Measurements from ENCODE around the gene ICOSLG. TPM values are rescaled to one million over a fixed set of nuclear protein-coding genes. Genes with fewer than 3 reads are reported as not detected.
"Not testable (repeated sequence)": the region's sequence is repeated elsewhere in the genome, so short reads cannot be mapped to it uniquely, and the experiment has no call there.

ICOSLG gene
- total RNA-seq, 5 donors from 2014 or later (not counting 1 experiment from before 2014, with no cell fraction given), result 7.9 to 16.7 (median 10.1) TPM

- H3K9me3 Mint-ChIP-seq, result no peaks in the 10 kb centered on the region
- Histone ChIP-seq H3K27ac (ENCODE audit: low read length) (no peak within 1 kb of the TSS), H3K4me1 (ENCODE audit: control insufficient read depth in 1 of 2, extremely low read depth in 1 of 2, insufficient read depth in 2 of 2, low read length in 2 of 2) (peaks cover 0 to 2% of the 10 kb centered on the region in 2 experiments), H3K9me3 (no peaks in the 10 kb centered on the region), H3K27me3 (replicated peaks in 1 of 2; ENCODE audit: control insufficient read depth in 2 of 2, extremely low read depth in 1 of 2, insufficient read depth in 2 of 2, low read length in 1 of 2) (peaks cover 0 to 33% of the 10 kb centered on the region in 2 experiments), H3K4me3 (ENCODE audit: control insufficient read depth in 1 of 2, extremely low read depth in 1 of 2, low read length in 1 of 2) (no peak within 1 kb of the TSS), H3K36me3 (ENCODE audit: control insufficient read depth in 2 of 2, extremely low read depth in 1 of 2, insufficient read depth in 1 of 2, low read length in 1 of 2) (no peaks in the 10 kb centered on the region)
- ChIA-PET CTCF (no interaction called here), POLR2A (no interaction called here)
- peaks cover 0 to 8% of the 10 kb centered on the region in 2 donors for H3K27me3 Mint-ChIP-seq
- no peak within 1 kb of the TSS for H3K27ac Mint-ChIP-seq
- ATAC-seq (replicated peaks in 1 of 4), result no peak
- no peaks in the 10 kb centered on the region for H3K36me3 Mint-ChIP-seq
- no peak for DNase-seq
- H3K4me3 Mint-ChIP-seq, result no peak within 1 kb of the TSS
- WGBS (ENCODE audit: insufficient coverage), result 76% methylated on average over 49 of the region's 56 CpGs
- H3K4me1 Mint-ChIP-seq, result peaks cover under 1 to 8% (median 4%) of the 10 kb centered on the region in 3 donors
These were observed 44.6 kb upstream of the ICOSLG start, which contains the start of gene AIRE for GRCh38 chr21:44285138-44285992. Gene AIRE, plus strand, starts transcription at chr21:44285876. Its CDS starts 131 bp downstream, at chr21:44286007.

- Histone ChIP-seq H3K4me1 (ENCODE audit: control insufficient read depth in 1 of 2, extremely low read depth in 1 of 2, insufficient read depth in 2 of 2, low read length in 2 of 2) (peaks cover 0 to 2% of the 10 kb centered on the region in 2 experiments), H3K9me3 (no peaks in the 10 kb centered on the region), H3K27me3 (replicated peaks in 1 of 2; ENCODE audit: control insufficient read depth in 2 of 2, extremely low read depth in 1 of 2, insufficient read depth in 2 of 2, low read length in 1 of 2) (peaks cover 0 to 35% of the 10 kb centered on the region in 2 experiments), H3K4me3 (ENCODE audit: control insufficient read depth in 1 of 2, extremely low read depth in 1 of 2, low read length in 1 of 2) (no peak overlapping the region), H3K27ac (ENCODE audit: low read length) (no peak overlapping the region), H3K36me3 (ENCODE audit: control insufficient read depth in 2 of 2, extremely low read depth in 1 of 2, insufficient read depth in 1 of 2, low read length in 1 of 2) (no peaks in the 10 kb centered on the region)
- H3K27me3 Mint-ChIP-seq, result peaks cover 0 to 5% of the 10 kb centered on the region in 2 donors
- no peak overlapping the region for H3K27ac Mint-ChIP-seq
- ChIA-PET POLR2A (no interaction called here), CTCF (no interaction called here)
- DNase-seq (no peak), ATAC-seq (replicated peaks in 1 of 4) (no peak)
- H3K4me3 Mint-ChIP-seq, result no peak overlapping the region
- H3K36me3 Mint-ChIP-seq, result no peaks in the 10 kb centered on the region
- WGBS (ENCODE audit: insufficient coverage), result 47% methylated on average over 10 of the region's 11 CpGs
- H3K4me1 Mint-ChIP-seq, result peaks cover 0 to 5% (median 2%) of the 10 kb centered on the region in 3 donors
- no peaks in the 10 kb centered on the region for H3K9me3 Mint-ChIP-seq
These were observed 43.2 kb upstream of the ICOSLG start for GRCh38 chr21:44283948-44284347.

- H3K36me3 ChIP-seq (ENCODE audit: control insufficient read depth in 2 of 2, extremely low read depth in 1 of 2, insufficient read depth in 1 of 2, low read length in 1 of 2); H3K27ac Mint-ChIP-seq; H3K4me3 ChIP-seq (ENCODE audit: control insufficient read depth in 1 of 2, extremely low read depth in 1 of 2, low read length in 1 of 2); H3K4me3 Mint-ChIP-seq; H3K27ac ChIP-seq (ENCODE audit: low read length); POLR2A ChIA-PET; H3K9me3 ChIP-seq; CTCF ChIA-PET; H3K4me1 Mint-ChIP-seq; H3K36me3 Mint-ChIP-seq; H3K9me3 Mint-ChIP-seq; H3K27me3 Mint-ChIP-seq; ATAC-seq (replicated peaks in 1 of 4); H3K4me1 ChIP-seq (ENCODE audit: control insufficient read depth in 1 of 2, extremely low read depth in 1 of 2, insufficient read depth in 2 of 2, low read length in 2 of 2); DNase-seq: not testable (repeated sequence)
- no CpG with 5 or more reads among the region's 11 CpGs for WGBS (ENCODE audit: insufficient coverage)
- peaks cover 0 to 31% of the 10 kb centered on the region in 2 experiments for H3K27me3 ChIP-seq (replicated peaks in 1 of 2; ENCODE audit: control insufficient read depth in 2 of 2, extremely low read depth in 1 of 2, insufficient read depth in 2 of 2, low read length in 1 of 2)
These were observed 42.6 kb upstream of the ICOSLG start for GRCh38 chr21:44283211-44283785.

DNA sequence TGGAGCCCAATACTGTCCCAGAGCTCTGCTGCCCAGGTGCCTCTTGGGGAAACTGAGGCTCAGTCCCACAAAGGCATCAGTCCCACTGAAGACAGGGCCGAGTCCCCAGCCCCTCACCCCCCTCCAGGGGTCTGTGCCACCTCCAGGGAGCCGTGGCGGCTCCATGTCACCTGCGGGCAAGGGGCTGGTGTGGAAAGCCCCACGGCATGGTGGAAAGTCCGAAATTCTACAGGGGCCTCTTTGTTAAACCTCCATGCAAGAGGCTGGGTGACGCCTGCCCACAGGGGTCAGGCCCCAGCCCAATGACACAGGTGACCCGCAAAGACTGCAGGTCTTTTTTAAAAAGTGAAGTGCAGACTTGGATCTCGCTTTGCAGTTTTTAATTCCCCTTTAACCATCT, 41.6 kb upstream of the ICOSLG start:
- H3K27me3 Mint-ChIP-seq, result no peaks in the 10 kb centered on the region
- DNase-seq, result no peak
- no peaks in the 10 kb centered on the region for H3K36me3 Mint-ChIP-seq
- Histone ChIP-seq H3K27me3 (replicated peaks in 1 of 2; ENCODE audit: control insufficient read depth in 2 of 2, extremely low read depth in 1 of 2, insufficient read depth in 2 of 2, low read length in 1 of 2) (peaks cover 0 to 22% of the 10 kb centered on the region in 2 experiments), H3K4me3 (ENCODE audit: control insufficient read depth in 1 of 2, extremely low read depth in 1 of 2, low read length in 1 of 2) (no peak overlapping the region), H3K9me3 (no peaks in the 10 kb centered on the region), H3K4me1 (ENCODE audit: control insufficient read depth in 1 of 2, extremely low read depth in 1 of 2, insufficient read depth in 2 of 2, low read length in 2 of 2) (peaks cover 0 to 2% of the 10 kb centered on the region in 2 experiments), H3K36me3 (ENCODE audit: control insufficient read depth in 2 of 2, extremely low read depth in 1 of 2, insufficient read depth in 1 of 2, low read length in 1 of 2) (no peaks in the 10 kb centered on the region), H3K27ac (ENCODE audit: low read length) (no peak overlapping the region)
- H3K4me1 Mint-ChIP-seq, result peaks cover 0 to 5% (median 0%) of the 10 kb centered on the region in 3 donors
- POLR2A ChIA-PET, result no interaction called here
- 77% methylated on average over 8 of the region's 9 CpGs for WGBS (ENCODE audit: insufficient coverage)
- CTCF ChIA-PET, result no interaction called here
- H3K9me3 Mint-ChIP-seq, result no peaks in the 10 kb centered on the region
- H3K27ac Mint-ChIP-seq, result no peak overlapping the region
- no peak for ATAC-seq (replicated peaks in 1 of 4)
- H3K4me3 Mint-ChIP-seq, result no peak overlapping the region

DNA sequence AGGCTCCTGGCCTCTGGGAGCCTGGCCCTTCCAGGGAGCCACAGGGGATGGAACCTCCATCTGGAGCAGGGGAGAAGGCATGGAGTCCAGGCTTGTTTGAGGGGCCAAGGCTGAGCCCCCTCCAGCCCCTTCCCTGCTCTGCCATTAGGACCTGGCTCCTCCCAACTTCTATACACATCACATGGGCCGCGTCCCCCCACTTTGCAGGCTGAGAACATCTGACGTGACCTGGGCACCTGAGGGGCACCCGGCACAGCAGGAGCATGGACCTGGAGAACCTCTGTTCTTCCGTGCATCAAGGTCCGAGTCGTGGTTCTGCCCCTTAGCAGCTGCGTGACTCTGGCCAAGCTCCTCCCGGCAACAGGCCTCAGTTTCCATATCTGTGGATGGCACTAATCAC, 41.1 kb upstream of the ICOSLG start:
- Histone ChIP-seq H3K4me1 (ENCODE audit: control insufficient read depth in 1 of 2, extremely low read depth in 1 of 2, insufficient read depth in 2 of 2, low read length in 2 of 2) (peaks cover 0 to under 1% of the 10 kb centered on the region in 2 experiments), H3K36me3 (ENCODE audit: control insufficient read depth in 2 of 2, extremely low read depth in 1 of 2, insufficient read depth in 1 of 2, low read length in 1 of 2) (no peaks in the 10 kb centered on the region), H3K9me3 (no peaks in the 10 kb centered on the region), H3K27me3 (replicated peaks in 1 of 2; ENCODE audit: control insufficient read depth in 2 of 2, extremely low read depth in 1 of 2, insufficient read depth in 2 of 2, low read length in 1 of 2) (peaks cover 0 to 17% of the 10 kb centered on the region in 2 experiments), H3K4me3 (ENCODE audit: control insufficient read depth in 1 of 2, extremely low read depth in 1 of 2, low read length in 1 of 2) (no peak overlapping the region), H3K27ac (ENCODE audit: low read length) (no peak overlapping the region)
- H3K27ac Mint-ChIP-seq, result no peak overlapping the region
- CTCF ChIA-PET, result no interaction called here
- POLR2A ChIA-PET, result no interaction called here
- no peaks in the 10 kb centered on the region for H3K36me3 Mint-ChIP-seq
- WGBS (ENCODE audit: insufficient coverage), result 87% methylated on average over 9 of the region's 9 CpGs
- ATAC-seq (replicated peaks in 1 of 4) (no peak), DNase-seq (peak in 1 of 35 experiments; percentile 1)
- H3K4me3 Mint-ChIP-seq, result no peak overlapping the region
- H3K27me3 Mint-ChIP-seq, result no peaks in the 10 kb centered on the region
- no peaks in the 10 kb centered on the region for H3K9me3 Mint-ChIP-seq
- H3K4me1 Mint-ChIP-seq, result peaks cover 0 to 5% (median 0%) of the 10 kb centered on the region in 3 donors

GRCh38 chr21:44279354-44280260, 38.9 kb upstream of the ICOSLG start:
- ChIA-PET CTCF (no interaction called here), POLR2A (no interaction called here)
- 93% methylated on average over 15 of the region's 19 CpGs for WGBS (ENCODE audit: insufficient coverage)
- no peak overlapping the region for H3K4me3 Mint-ChIP-seq
- H3K9me3 Mint-ChIP-seq, result no peaks in the 10 kb centered on the region
- Histone ChIP-seq H3K4me1 (ENCODE audit: control insufficient read depth in 1 of 2, extremely low read depth in 1 of 2, insufficient read depth in 2 of 2, low read length in 2 of 2) (no peaks in the 10 kb centered on the region), H3K9me3 (no peaks in the 10 kb centered on the region), H3K27me3 (replicated peaks in 1 of 2; ENCODE audit: control insufficient read depth in 2 of 2, extremely low read depth in 1 of 2, insufficient read depth in 2 of 2, low read length in 1 of 2) (peaks cover 0 to 5% of the 10 kb centered on the region in 2 experiments), H3K36me3 (ENCODE audit: control insufficient read depth in 2 of 2, extremely low read depth in 1 of 2, insufficient read depth in 1 of 2, low read length in 1 of 2) (no peaks in the 10 kb centered on the region), H3K4me3 (ENCODE audit: control insufficient read depth in 1 of 2, extremely low read depth in 1 of 2, low read length in 1 of 2) (no peak overlapping the region), H3K27ac (ENCODE audit: low read length) (no peak overlapping the region)
- DNase-seq, result no peak
- no peaks in the 10 kb centered on the region for H3K27me3 Mint-ChIP-seq
- no peaks in the 10 kb centered on the region for H3K36me3 Mint-ChIP-seq
- no peak overlapping the region for H3K27ac Mint-ChIP-seq
- peaks cover 0 to 5% (median 0%) of the 10 kb centered on the region in 3 donors for H3K4me1 Mint-ChIP-seq
- ATAC-seq (replicated peaks in 1 of 4), result no peak
